ENCODE results near the gene CEP170B. TPM values are rescaled to one million over a fixed set of nuclear protein-coding genes. Genes with fewer than 3 reads are reported as not detected.
"Not testable (repeated sequence)": the region's sequence is repeated elsewhere in the genome, so short reads cannot be mapped to it uniquely, and the experiment has no call there.

The CEP170B gene
- total RNA-seq = 28.1 TPM

DNA sequence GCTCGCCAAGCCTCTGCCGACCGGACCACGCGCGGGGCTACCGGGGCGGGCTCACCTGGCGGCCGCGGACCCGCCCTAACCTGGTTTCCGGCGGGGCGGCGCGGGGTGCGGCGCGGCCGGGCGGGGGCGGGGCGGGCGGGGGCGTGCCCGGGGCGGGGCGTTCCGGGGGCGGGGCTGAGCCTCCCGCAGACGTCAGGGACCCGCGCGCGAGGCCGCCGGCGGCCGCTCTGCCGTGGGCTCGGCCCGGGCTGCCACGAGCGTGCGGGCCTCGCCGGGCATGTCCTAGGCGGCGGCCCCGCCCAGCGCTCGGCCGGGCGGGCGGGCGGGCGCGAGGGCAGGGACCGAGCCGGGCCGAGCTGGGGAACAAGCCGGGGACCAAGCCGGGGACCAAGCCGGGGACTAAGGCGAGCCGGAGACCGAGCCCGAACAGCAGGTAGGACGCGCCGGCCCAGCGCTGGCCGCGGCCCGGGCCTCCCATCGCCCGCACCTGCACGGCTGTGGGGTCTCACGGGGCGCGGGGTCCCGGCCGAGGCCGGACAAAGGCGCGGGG, at the start of gene CEP170B:
CEP170B (plus strand) TSS at position 188 of the 550 bp plus-strand sequence. CDS start 3,183 bp downstream, outside the sequence.
- ATAC-seq = peak; percentile 60

DNA sequence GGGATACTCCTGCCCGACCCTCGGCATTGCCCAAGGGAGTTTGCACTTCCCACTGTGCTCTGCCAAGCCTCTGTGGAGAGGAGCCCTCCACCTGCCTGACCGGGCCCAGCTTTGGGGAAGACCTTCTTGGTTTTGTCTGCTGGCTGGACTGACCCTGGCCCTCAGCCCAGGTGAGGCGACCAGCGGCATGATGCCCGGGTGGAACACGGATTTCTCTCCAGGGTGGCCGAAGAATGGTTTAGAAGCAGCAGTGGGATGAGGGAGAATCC, 48.5 kb upstream of the CEP170B start:
- ATAC-seq = no peak

DNA sequence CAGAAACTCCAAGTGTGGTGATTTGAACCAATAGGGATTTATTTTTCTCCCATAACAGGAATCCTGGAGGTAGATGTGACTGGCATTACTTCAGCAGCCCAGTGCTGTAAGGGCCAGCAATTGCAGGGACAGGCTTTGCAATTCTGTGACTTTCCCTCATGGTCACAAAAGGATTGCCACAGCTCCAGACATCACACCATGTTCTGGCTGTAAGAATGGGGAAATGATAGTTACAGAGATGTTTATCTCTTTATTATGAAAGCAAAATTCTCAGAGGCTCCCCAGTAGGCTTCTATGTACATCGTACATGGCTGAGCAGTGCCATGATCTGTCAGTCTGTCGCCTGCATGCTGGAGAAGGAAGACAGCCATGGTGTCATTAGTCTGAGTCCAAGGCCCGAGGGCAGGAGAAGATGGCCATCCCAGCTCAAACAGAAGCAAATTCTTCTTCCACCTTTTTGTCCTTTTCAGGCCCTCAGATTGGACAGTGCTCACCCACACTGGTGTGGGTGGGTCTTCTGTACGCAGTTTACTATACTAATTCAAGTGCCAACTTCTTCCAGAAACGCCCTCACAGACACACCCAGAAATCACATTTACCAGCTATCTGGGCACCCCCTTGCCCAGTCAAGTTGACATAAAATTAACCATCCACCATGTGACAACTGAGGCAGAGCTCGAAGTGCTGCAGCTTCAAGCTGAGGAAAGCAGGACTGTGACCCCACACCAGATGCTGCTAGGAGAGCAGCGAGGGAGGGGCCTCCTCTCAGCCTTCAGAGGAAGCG, 46.9 kb upstream of the CEP170B start:
- no peak for ATAC-seq

DNA sequence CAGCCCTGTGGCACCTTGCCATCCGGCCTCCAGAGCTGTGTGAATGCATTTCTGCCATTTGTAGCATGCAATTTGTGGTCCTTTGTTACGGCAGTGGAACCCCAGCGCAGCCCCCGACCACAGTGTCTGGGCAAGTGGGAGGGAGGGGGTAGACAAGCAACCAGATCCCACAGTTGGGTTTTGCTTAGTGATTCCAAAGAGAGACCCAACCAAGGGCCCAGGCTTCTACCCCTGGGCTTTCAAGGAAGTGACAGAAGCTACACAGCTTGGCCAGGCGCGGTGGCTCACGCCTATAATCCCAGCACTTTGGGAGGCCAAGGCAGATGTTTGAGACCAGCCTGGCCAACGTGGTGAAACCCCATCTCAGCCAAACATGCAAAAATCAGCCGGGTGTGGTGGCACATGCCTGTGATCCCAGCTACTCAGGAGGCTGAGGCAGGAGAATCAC, 46.3 kb upstream of the CEP170B start:
- no peak for ATAC-seq

DNA sequence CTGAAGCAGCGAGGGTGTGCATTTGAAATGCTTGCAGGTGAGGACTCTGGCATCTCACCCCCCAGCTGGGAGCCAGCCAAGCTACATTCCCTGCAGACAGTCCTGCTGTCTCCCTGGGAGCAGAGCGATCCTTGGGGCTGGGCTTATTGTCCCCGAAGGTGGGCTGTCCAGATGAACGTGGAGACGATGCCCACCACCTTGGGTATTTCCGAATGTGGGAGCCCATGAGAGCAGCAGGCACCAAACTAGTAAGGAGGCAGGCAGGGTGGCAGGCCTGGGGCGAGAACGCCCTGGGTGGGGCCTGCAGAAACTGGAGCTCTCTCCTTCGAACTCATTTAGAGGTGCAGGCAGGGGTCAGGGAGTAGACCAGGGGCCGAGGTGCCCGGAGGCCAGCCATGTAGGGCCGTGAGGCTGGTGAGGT, 45.7 kb upstream of the CEP170B start:
- no peak for ATAC-seq

DNA sequence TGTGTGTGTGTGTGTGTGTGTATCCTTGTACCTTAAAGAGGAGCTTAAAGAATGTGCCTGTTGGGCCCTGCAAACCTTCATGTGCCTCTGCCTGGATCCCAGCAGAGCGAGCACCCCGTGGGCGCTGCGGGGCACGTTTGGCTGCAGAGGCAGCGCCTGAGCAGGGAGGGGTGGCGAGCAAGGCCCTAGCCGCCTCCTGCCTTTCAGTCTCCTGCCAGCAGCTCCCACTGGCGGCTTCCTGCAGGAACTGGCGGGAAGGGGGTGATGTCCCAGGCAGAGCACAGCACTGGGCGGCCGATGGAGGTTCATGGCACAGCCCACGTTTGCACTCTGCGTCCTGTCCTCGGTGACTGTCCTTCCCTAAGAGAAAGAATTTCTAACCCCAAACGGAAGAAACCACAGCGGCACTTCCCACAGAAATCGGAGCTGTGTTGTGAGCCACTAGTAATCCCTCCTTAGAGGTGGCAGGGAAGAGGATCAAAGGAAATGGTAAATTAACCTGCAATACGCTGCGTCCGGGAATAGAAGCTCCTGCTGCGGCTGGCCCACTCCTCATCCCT, 44.3 kb upstream of the CEP170B start:
- ATAC-seq = peak; percentile 48

DNA sequence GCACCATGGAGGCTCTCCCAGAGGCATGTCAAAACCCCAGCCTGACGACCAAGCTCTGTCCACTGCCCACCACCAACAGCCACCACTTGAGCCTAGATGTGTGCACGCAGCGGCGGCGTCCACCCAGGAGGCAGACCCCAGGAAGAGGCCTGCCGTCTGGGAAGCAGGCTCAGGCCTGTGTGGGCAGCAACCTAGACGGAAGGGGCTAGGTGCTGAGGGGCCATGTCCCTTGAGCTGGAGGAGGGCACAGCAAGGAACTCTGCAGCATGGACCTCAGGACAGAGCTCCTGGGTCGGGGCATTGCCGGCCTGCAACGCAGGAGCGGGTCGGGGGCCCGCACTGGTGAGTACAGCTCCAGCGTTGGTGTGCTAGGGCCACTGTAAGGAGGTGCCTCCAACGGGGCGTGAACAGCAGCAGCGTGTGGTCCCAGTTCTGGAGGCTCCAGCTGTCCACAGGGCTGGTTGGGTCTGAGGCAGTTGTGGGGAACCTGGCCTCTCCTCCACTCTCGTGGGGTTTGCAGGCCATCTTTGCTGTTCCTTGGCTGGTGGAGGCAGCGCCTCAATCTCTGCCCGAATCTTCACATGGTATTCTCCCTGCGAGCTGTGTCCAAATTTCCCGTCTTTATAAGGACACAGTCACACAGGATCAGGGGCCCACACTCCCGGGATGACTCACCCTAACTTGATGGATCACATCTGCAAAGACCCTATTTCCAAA, 43.7 kb upstream of the CEP170B start:
- ATAC-seq = no peak

DNA sequence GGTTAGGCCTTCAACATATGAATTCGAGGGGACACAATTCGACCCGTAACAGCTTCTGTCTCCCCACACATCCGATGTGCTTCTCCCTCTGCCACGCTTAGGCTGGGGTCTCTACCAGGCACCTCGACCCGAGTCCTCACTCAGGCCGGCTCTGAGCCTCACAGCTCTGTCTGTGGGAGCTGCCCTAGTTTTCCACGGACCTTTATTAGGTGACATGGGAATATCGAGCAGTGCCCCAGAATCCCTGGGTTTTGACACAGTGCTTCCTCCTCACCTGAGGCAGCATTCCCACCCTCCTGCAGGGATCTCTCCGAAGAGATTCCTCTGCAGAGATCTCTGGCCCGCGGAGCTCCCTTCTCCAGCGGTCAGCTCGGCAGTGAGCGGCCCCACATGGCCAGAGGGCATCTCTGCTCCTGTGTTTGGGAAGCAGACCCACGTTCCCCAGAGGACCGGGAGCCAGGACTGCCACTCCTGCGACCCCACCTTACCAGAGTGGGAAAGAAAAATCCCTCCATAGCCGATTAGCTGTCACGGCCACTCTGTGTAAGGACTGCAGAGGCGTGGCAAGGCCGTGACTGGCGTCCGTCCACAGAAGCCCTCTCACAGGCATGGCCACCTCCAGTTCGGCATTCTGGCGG, 43.0 kb upstream of the CEP170B start:
- ATAC-seq = no peak

DNA sequence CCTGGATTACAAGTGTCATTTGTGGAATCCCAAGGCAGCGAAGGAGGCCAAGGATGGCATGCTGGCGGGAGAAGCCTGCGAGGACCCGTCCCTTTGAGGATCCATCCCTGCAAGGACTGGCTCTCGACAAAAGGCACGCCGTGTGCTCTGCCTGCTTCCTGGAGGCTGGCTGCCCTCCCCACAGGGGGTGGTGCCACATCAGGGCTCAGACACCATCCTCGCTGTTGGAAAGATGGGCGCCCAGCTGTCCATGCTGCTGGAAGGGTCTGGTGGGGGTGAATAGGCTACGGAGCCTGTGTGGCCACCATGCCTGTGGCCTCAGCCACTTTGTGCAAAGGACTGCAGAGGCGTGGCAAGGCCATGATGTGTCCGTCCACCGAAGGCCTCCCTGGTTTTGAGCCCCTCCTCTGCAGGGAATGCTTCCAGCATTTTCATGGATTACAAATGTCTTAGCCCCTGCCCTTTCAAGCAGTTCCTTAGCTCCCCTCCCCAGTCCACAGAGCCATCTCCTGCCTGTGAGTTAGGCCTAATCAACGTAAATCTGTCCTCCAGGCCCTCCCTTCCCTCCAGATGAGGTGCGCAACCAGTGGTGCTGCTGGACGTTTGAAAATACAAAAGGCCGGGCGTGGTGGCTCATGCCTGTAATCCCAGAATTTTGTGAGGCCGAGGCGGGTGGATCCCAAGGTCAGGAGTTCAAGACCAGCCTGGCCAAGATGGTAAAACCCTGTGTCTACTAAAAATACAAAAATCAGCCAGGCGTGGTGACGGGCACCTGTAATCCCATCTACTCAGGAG, 42.0 kb upstream of the CEP170B start:
- no peak for ATAC-seq

DNA sequence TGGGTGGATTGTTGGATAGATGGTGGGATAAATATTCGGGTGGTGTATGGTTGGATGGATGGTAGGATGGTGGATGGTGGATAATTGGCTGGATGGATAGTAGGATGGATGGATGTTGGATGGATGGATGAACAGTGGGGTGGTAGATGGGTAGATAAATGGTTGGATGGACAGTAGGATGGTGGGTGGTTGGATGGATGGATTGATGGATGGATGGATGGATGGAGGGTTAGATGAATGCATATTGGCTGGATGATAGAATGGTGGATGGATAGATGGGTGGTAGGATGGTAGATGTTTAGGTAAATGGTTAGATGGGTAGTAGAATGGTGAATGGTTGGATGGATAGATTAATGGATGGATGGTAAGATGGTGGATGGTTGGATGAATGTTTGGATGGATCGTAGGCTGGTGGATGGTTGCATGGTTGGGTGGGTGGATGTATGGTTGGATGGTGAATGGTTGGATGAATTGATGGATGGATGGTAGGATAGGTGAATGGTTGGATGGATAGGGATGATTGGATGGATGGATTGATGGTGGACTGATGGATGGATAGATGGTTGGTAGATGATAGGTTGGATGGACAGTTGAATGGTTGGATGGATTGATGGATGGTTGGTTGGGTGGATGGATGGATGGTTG, 40.6 kb upstream of the CEP170B start:
- no peak for ATAC-seq

DNA sequence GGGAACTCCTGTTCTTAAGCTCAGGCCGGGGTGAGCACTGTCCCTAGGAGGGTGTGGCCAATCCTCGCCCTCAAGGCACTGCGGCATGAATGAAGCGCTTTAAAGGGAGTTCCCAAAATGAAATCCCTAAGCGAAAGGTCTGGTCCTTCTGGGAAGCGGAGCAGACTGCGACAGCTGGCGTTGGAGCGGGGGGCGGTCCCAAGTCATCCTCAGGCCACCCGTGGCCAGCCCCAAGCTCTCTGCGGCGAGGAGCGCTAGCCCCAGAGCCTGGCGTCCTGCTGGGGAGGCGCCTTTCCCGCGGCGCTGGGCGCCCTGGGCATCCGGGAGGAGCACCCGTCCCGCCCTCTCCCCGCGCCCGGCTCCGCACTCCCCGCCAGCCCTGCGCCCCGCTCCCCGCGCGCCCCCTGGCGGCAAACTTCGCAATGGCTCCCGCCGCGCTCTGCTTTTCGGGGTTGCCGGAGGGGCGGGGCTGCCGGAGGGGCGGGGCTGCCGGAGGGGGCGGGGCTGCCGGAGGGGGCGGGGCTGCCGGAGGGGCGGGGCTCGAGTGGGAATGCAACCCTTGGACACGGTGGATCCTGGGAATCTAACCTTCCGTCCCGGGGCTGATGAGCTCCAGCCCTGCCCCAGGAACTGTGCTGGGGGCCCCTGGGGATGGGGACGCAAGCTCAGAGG, 38.7 kb upstream of the CEP170B start:
- ATAC-seq = peak; percentile 93

DNA sequence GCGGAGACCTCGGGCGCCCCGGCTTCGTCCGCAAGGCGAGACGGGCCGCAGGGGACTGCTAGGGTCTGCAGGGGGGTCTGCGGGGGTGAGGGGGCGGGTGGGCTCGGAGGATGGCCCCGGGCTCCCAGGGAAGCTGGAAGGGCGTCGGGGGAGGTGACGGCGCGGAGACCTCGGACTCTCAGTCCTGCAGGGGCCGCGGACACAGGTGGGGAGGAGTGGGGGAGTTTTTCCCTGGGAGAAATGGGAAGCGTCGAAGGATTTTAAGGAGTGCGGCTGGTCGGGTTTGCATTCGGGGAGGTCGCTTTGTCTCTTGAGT, 38.2 kb upstream of the CEP170B start:
- no peak for ATAC-seq

DNA sequence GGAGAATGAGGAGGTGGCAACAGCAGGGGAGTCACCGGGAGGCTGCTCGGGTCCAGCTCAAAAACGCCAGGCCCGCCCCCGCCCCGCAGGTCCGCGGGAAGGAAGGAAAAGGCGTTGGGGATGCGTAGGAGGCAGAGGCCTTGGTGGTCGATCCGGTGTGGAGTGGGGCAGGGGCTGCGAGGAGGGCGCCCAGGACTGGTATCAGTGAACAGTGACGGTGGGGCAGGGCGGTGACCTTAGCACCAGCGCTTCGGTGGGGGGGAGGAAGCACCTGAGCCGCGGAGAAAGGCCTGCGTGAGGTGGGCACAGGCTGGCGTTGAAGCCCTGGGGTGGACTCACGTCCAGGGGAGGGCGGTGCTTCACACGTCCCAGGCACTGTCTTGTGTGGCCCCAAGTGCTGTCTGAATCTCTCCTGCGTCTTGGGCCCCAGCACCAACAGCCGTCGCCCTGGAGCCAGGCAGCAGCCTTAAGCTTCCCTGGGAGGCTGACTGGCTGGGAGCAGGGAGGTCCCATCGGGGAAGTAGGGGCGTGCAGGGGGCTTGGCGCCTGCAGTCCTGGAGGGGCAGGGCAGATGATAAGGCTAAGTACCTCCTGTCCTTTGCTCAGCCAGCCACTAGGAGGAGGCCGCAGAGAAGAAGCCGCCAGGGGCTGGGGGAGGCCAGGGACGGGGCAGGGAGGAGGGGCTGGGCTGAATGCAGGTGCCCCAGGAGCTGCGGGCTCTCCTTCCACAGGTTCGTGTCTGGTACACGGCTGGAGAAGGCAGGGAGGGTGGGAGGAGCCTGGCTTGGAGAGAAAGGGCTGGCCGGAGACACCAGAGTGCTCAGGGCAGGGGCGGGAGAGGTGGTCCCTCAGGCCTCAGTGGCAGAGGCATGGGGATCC, 37.7 kb upstream of the CEP170B start:
- peak; percentile 29 for ATAC-seq

DNA sequence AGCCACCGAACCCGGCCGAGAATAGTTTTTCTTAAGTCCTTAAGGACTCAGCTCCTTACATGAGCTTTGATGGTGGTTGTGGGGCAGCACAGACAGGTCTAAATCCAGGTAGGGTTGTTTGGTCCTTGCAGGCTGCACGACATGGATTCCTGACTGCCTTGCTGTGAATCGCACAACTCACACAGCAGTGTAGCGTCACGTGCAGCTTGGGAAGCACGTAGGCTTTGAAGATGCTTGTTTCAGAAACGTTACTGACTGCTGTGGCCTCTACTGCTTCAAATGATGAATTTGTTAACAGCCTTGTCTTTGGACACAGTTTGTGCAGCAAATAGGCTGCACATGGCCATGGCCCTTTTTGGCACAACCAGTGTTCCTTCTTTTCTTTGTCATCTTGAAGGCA, 34.3 kb upstream of the CEP170B start:
- no peak for ATAC-seq

DNA sequence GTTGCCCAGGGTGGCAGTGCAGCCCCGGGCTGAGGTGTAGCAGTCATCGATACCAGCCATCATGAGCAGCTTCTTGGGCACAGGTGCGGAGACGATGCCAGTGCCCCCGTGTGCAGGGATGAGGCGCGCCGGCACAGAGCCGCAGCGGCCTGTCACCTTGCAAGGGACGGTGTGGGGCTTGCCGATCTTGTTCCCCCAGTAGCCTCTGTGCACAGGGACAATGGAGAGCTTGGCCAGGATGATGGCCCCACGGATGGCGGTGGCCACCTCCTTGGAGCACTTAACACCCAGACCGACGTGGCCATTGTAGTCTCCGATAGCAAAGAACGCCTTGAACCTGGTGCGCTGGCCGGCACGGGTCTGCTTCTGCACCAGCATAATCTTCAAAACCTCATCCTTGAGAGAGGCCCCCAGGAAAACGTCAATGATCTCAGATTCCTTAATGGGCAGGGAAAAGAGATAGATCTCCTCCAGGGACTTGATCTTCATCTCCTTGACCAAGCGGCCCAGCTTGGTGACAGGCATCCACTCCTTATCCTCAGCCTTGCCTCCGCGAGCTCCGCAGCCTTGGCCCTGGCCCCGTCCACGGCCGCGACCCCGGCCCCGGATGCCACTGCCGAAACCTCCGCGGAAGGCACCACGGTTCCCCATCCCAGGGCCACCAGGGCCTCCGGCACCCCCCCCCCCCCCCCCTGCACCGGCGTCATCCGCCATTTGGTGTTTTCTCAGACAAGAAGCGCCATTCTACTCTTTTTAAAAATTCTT, 28.7 kb upstream of the CEP170B start:
- not testable (repeated sequence) for ATAC-seq

DNA sequence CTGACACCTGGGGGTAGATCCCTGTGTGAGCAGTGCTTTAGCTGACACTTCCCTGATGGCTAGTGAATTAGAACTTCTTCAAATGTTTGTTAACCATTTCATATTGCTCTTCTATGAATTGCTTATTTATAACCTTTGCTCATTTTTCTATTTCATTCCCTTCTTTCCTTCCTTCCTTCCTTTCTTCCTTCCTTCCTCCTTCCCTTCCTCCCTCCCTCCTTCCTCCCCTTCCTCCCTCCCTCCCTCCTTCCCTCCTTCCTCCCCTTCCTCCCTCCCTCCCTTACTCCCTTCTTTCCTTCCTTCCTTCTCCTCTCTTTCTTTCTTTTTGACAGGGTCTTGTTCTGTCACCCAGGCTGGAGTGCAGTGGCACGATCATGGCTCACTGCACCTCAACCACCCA, 23.3 kb upstream of the CEP170B start:
- ATAC-seq = no peak

DNA sequence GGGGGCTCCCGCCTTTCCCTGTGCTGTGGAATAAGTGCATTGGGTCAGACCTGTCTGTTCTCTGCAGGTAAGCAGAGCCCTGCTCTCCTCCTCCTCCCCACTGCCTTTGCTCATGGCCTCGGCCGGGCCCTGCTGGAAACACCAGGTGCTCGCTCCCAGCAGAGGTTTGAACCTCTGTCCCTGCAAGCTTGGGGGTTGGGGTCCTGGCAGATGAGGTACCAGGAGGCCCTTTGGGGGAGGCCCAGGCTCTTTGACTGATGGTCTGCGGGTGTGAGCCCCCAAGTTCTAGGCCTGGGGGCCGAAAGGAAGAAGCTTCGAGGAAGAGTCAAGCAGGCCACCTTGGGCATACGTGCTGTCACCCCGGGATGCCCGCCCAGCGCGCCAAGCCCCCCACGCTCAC, 22.1 kb upstream of the CEP170B start:
- peak; percentile 9 for ATAC-seq

DNA sequence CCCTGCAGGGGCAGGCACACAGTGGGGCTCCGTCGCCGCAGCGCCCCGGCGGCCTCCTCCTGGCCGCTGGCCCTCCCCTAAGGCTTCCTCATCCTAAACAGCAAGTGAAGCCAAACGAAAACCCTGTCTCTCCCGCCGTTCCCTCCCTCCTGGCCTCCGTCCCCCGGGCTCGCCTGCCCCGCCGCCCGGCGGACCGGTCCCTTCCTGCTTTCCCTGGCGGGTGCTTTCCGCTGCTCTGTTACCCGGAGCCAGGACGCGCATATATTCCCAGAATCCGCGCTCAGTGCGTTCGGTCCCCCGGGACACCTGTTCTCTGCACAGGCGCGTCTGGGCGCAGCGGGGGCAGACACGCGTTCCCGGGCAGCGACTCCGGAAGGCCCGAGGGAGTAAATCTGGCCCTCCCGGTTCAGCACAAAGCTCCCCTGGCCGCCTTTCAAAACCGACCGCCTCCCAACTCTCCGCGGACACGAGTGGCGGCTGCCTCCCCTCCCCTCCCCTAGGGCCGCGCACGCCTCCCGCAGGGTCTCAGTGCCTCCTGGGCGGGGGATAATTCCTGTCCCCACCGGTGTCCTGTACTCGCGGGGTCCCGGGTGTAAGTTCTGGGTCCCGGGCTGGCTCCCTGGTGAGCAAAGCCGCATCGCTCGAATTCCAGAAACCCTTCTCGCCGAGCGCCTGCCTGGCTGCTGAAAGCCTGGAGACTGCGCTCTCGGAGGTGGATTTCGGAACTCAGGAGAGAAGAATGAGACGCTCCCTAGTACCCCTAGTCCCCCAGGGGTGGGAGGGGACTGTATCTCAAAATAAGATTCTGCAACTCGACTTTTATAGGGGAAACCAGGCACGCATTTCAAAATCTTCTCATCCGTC, 21.4 kb upstream of the CEP170B start:
- peak; percentile 38 for ATAC-seq

Measured in esophagus mucosa (tissue), 1 donor.